ENCODE data around the gene SLC5A10. TPM values are rescaled to one million over a fixed set of nuclear protein-coding genes. Genes with fewer than 3 reads are reported as not detected.
"Not testable (repeated sequence)": the region's sequence is repeated elsewhere in the genome, so short reads cannot be mapped to it uniquely, and the experiment has no call there.

SLC5A10 gene
- total and polyA plus RNA-seq, 2 donors, result 0.05 to 0.52 TPM

- not testable (repeated sequence) for H3K36me3 ChIP-seq (ENCODE audit: control insufficient read depth in 2 of 2, insufficient read depth in 2 of 2, low read length in 1 of 2); H3K4me1 ChIP-seq (ENCODE audit: control insufficient read depth in 2 of 2, insufficient read depth in 2 of 2, low read length in 2 of 2); H3K27ac ChIP-seq (ENCODE audit: low read depth in 1 of 2, low read length in 1 of 2); H3K27me3 ChIP-seq (ENCODE audit: control insufficient read depth in 2 of 2, insufficient read depth in 1 of 2, low read length in 1 of 2); DNase-seq (ENCODE audit: low read depth in 6 of 9, low spot score in 9 of 9); H3K4me3 ChIP-seq (ENCODE audit: low read length in 2 of 2); H3K9me3 ChIP-seq (ENCODE audit: control insufficient read depth in 2 of 2, insufficient read depth in 1 of 2, low read length in 1 of 2)
- WGBS, result no CpG with 5 or more reads among the region's 34 CpGs
Measured at GRCh38 chr17:19070318-19071168, 118.6 kb downstream of the SLC5A10 start.

Other genes starting within 250 kb of the SLC5A10 start
- gene FBXW10, start 208.1 kb upstream of the SLC5A10 start, total RNA-seq, result 0.09 TPM
- gene FBXW10, start 208.1 kb upstream of the SLC5A10 start, polyA plus RNA-seq, result 0.50 TPM
- 32.2 TPM for gene TVP23B, start 171.0 kb upstream of the SLC5A10 start, total RNA-seq
- gene TVP23B, start 171.0 kb upstream of the SLC5A10 start, polyA plus RNA-seq, result 35.8 TPM
- 56.7 TPM for gene PRPSAP2, start 94.0 kb upstream of the SLC5A10 start, total RNA-seq
- 48.2 TPM for gene PRPSAP2, start 94.0 kb upstream of the SLC5A10 start, polyA plus RNA-seq
- 3.8 TPM for gene FAM83G, start 52.6 kb downstream of the SLC5A10 start, total RNA-seq
- gene FAM83G, start 52.6 kb downstream of the SLC5A10 start, polyA plus RNA-seq, result 7.7 TPM
- gene GRAP, start 94.8 kb downstream of the SLC5A10 start, total RNA-seq, result 41.9 TPM
- 22.5 TPM for gene GRAP, start 94.8 kb downstream of the SLC5A10 start, polyA plus RNA-seq
- 2.7 TPM for gene GRAPL, start 175.4 kb downstream of the SLC5A10 start, total RNA-seq
- gene GRAPL, start 175.4 kb downstream of the SLC5A10 start, polyA plus RNA-seq, result 7.4 TPM